Measurements from ENCODE around the gene SNAPC2. TPM values are rescaled to one million over a fixed set of nuclear protein-coding genes. Genes with fewer than 3 reads are reported as not detected.

Gene SNAPC2
- total and polyA plus RNA-seq, 2 of the 13 experiments (the other 11 are each of a cell fraction or from before 2014, with no cell fraction given): 10.2 to 12.7 TPM

DNA sequence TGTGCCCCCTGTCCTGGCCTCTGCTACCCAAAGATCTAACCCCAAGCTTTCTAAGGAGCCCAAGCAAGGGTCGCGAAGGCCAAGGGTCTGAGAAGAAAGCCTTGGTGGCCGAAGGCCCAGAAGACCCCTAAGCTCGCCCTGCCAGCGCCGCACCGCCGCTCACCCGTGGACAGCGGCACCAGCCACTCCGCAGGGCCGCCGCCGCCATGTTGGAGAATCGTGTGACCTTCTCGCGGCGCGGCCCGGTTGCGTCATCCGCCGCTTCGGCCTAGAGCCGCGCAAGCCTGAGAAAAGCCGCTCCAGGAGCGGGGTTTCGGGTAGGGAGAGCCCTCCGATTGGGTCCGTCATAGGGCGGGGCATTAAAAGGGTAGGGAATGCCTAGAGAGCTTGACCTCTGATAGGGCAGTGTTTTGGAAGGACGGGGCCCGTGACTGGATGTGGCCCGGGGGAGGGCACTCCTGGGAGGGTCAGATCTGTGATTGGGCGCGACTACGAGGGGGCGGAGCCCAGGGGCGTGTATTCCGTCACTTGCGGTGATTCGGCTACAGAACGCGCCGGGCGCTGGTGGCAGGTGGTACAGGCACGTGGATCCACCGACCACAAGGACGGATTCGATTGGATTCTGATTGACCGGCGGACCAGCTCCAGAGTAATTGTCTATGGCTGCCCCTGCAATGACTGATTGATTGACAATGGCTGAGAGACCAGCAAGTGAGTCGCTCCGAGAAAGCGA, 23.5 kb downstream of the SNAPC2 start, which contains the start of gene TIMM44 (continued):
- TF ChIP-seq DZIP1 (CRISPR knock-in tag; IDR thresholded peaks at IDR 0.05) (peak; percentile 18; the same call in 1 of the 2 replicates), NFAT5 (CRISPR knock-in tag; IDR thresholded peaks at IDR 0.05) (peak; percentile 52; the same call in 1 of the 2 replicates), ELF1 (CRISPR knock-in tag; IDR thresholded peaks at IDR 0.05) (0 out of 2 replicates have a peak, but pooled peaks have one; percentile 27), ZNF709 (CRISPR knock-in tag; IDR thresholded peaks at IDR 0.05) (peak; percentile 61; the same call in 1 of the 2 replicates), ATF1 (CRISPR knock-in tag; IDR thresholded peaks at IDR 0.05) (peak; percentile 93), ZFP90 (CRISPR knock-in tag; IDR thresholded peaks at IDR 0.05; ENCODE audit: borderline replicate concordance) (peak; percentile 64; the same call in 1 of the 2 replicates), TAF15 (IDR thresholded peaks at IDR 0.05; ENCODE audit: low read depth, low read length, poor library complexity, severe bottlenecking) (peak; percentile 45), KAT8 (CRISPR knock-in tag; IDR thresholded peaks at IDR 0.05) (peak; percentile 91), ZNF746 (CRISPR knock-in tag; IDR thresholded peaks at IDR 0.05) (peak; percentile 71; the same call in 1 of the 2 replicates), ZFYVE20 (CRISPR knock-in tag; IDR thresholded peaks at IDR 0.05; ENCODE audit: borderline replicate concordance, low read depth) (0 out of 2 replicates have a peak, but pooled peaks have one; percentile 30), ZNF12 (CRISPR knock-in tag; IDR thresholded peaks at IDR 0.05) (no peak), YY1 (IDR thresholded peaks at IDR 0.05; ENCODE audit: insufficient read depth, insufficient replicate concordance, low read depth, low read length) (peak; percentile 98), STAG1 (CRISPR knock-in tag; IDR thresholded peaks at IDR 0.05) (no peak), DMAP1 (CRISPR knock-in tag; IDR thresholded peaks at IDR 0.05) (peak; percentile 95; the same call in 1 of the 2 replicates), HHEX (CRISPR knock-in tag; IDR thresholded peaks at IDR 0.05) (no peak), ZNF44 (CRISPR knock-in tag; IDR thresholded peaks at IDR 0.05) (no peak), FOXK2 (IDR thresholded peaks at IDR 0.05) (no peak)
- TF ChIP-seq, protein P1, sequence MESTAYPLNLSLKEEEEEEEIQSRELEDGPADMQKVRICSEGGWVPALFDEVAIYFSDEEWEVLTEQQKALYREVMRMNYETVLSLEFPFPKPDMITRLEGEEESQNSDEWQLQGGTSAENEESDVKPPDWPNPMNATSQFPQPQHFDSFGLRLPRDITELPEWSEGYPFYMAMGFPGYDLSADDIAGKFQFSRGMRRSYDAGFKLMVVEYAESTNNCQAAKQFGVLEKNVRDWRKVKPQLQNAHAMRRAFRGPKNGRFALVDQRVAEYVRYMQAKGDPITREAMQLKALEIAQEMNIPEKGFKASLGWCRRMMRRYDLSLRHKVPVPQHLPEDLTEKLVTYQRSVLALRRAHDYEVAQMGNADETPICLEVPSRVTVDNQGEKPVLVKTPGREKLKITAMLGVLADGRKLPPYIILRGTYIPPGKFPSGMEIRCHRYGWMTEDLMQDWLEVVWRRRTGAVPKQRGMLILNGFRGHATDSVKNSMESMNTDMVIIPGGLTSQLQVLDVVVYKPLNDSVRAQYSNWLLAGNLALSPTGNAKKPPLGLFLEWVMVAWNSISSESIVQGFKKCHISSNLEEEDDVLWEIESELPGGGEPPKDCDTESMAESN (CRISPR knock-in tag; conservative IDR thresholded peaks at IDR 0.05): peak; percentile 72
- TF ChIP-seq, protein P2, sequence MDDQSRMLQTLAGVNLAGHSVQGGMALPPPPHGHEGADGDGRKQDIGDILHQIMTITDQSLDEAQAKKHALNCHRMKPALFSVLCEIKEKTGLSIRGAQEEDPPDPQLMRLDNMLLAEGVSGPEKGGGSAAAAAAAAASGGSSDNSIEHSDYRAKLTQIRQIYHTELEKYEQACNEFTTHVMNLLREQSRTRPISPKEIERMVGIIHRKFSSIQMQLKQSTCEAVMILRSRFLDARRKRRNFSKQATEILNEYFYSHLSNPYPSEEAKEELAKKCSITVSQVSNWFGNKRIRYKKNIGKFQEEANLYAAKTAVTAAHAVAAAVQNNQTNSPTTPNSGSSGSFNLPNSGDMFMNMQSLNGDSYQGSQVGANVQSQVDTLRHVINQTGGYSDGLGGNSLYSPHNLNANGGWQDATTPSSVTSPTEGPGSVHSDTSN (CRISPR knock-in tag; IDR thresholded peaks at IDR 0.05; ENCODE audit: borderline replicate concordance): no peak
